IMR-90 (cell line): ENCODE results near the gene MAGI2. TPM values are rescaled to one million over a fixed set of nuclear protein-coding genes. Genes with fewer than 3 reads are reported as not detected.

ENCODE experiments used
- ATAC-seq: fragments of 200-7000 bp; cut with Tn5 transposase; 2 replicates; pipeline ENCODE4 v1.9.1; 2020; ENCODE audit warnings: low read depth, mild to moderate bottlenecking, moderate library complexity
- BruUV-seq: library from RNA; stranded (reverse); fragments of 400-500 nt; replicated peaks from 2 replicates; lab custom pipeline; 2021; lab: Mats Ljungman, UMichigan
- CTCF ChIA-PET: fragments of 300-600 bp; formaldehyde crosslinking; extraction: SDS; loops from one replicate; lab custom pipeline; 2021; ENCODE audit warnings: antibody characterized with exemption; lab: Yijun Ruan, JAX
- POLR2A ChIA-PET: fragments of 300-600 bp; sonication (Branson Sonifier 250); formaldehyde crosslinking; loops from one replicate; lab custom pipeline; 2022; ENCODE audit warnings: antibody characterized with exemption; ENCODE audit not compliant: unreplicated experiment; lab: Charles Lee
- DNase-seq: peaks from one replicate; pipeline ENCODE4 v3.0.0; 2013
- H2AFZ ChIP-seq: replicated peaks from 2 replicates; pipeline ENCODE3; 2013; ENCODE audit warnings: low read length, mild to moderate bottlenecking; ENCODE audit not compliant: poor library complexity
- H2AK5ac ChIP-seq: 2 replicates; pipeline ENCODE4 v1.6.1; 2013; ENCODE audit warnings: low read depth, low read length, inconsistent platforms
- H2AK9ac ChIP-seq: replicated peaks from 2 replicates; pipeline ENCODE3; 2013; ENCODE audit warnings: mild to moderate bottlenecking, low read depth, low read length, moderate library complexity; ENCODE audit not compliant: poor library complexity
- H2BK120ac ChIP-seq: 2 replicates; pipeline ENCODE4 v1.6.1; 2013; ENCODE audit warnings: low read depth, low read length, inconsistent platforms
- H2BK15ac ChIP-seq: 3 replicates; pipeline ENCODE4 v1.6.1; 2013; ENCODE audit warnings: low read depth, low read length, inconsistent platforms
- H2BK20ac ChIP-seq: 2 replicates; pipeline ENCODE4 v1.6.1; 2013; ENCODE audit warnings: low read depth, mild to moderate bottlenecking, inconsistent platforms, low read length, moderate library complexity
- H2BK5ac ChIP-seq: 2 replicates; pipeline ENCODE4 v1.6.1; 2013; ENCODE audit warnings: mild to moderate bottlenecking, low read depth, low read length, inconsistent platforms; ENCODE audit not compliant: poor library complexity, severe bottlenecking
- H3K14ac ChIP-seq: replicated peaks from 2 replicates; pipeline ENCODE4 v1.6.1; 2013; ENCODE audit warnings: low read depth, low read length, inconsistent platforms
- H3K18ac ChIP-seq: 2 replicates; pipeline ENCODE4 v1.6.1; 2013; ENCODE audit warnings: low read depth, low read length, control low read depth
- H3K23ac ChIP-seq: 2 replicates; pipeline ENCODE4 v1.6.1; 2013; ENCODE audit warnings: low read depth, low read length, inconsistent platforms
- H3K27ac ChIP-seq: 2 replicates; pipeline ENCODE4 v1.5.1; 2013; ENCODE audit warnings: mild to moderate bottlenecking, control low read depth, low read length; ENCODE audit not compliant: insufficient read depth
- H3K27me3 ChIP-seq: 2 replicates; pipeline ENCODE4 v1.6.1; 2013; ENCODE audit warnings: low read length; ENCODE audit not compliant: control insufficient read depth, insufficient read depth
- H3K36me3 ChIP-seq: 2 replicates; pipeline ENCODE4 v1.6.1; 2013; ENCODE audit warnings: low read length, mixed read lengths; ENCODE audit not compliant: control insufficient read depth, insufficient read depth
- H3K4ac ChIP-seq: 2 replicates; pipeline ENCODE4 v1.6.1; 2013; ENCODE audit warnings: low read depth, low read length, inconsistent platforms
- H3K4me1 ChIP-seq: 2 replicates; pipeline ENCODE4 v1.6.1; 2013; ENCODE audit warnings: low read length, mixed read lengths; ENCODE audit not compliant: control insufficient read depth, insufficient read depth
- H3K4me2 ChIP-seq: 2 replicates; pipeline ENCODE4 v1.6.1; 2013; ENCODE audit warnings: low read depth, mild to moderate bottlenecking, control low read depth, low read length, moderate library complexity
- H3K4me3 ChIP-seq: 2 replicates; pipeline ENCODE4 v1.5.1; 2013; ENCODE audit warnings: low read depth, mild to moderate bottlenecking, control low read depth, low read length, moderate library complexity; ENCODE audit not compliant: insufficient read depth
- H3K56ac ChIP-seq: 2 replicates; pipeline ENCODE4 v1.6.1; 2013; ENCODE audit warnings: low read length, inconsistent platforms; ENCODE audit not compliant: insufficient read depth; ENCODE audit errors: extremely low read depth
- H3K79me1 ChIP-seq, 2 experiments: 2 replicates each; pipeline ENCODE4 v1.6.1; 2013; ENCODE audit warnings: low read length in 2 of 2, inconsistent platforms in 1 of 2, low read depth in 1 of 2
- H3K9ac ChIP-seq: 2 replicates; pipeline ENCODE4 v1.6.1; 2013; ENCODE audit warnings: low read depth, low read length, control low read depth
- H3K9me1 ChIP-seq: 2 replicates; pipeline ENCODE4 v1.6.1; 2013; ENCODE audit warnings: low read length, inconsistent platforms; ENCODE audit not compliant: insufficient read depth
- H3K9me3 ChIP-seq: 2 replicates; pipeline ENCODE4 v1.6.1; 2013; ENCODE audit warnings: low read length; ENCODE audit not compliant: control insufficient read depth, insufficient read depth
- H4K20me1 ChIP-seq: 2 replicates; pipeline ENCODE4 v1.6.1; 2013; ENCODE audit warnings: low read length, inconsistent platforms; ENCODE audit not compliant: insufficient read depth
- H4K5ac ChIP-seq: 2 replicates; pipeline ENCODE4 v1.6.1; 2013; ENCODE audit warnings: mild to moderate bottlenecking, low read depth, low read length, control low read depth
- H4K8ac ChIP-seq, 2 experiments: 2 replicates each; pipeline ENCODE4 v1.6.1; 2013; ENCODE audit warnings: low read depth in 2 of 2, low read length in 2 of 2, control low read depth in 1 of 2, inconsistent platforms in 1 of 2
- H4K91ac ChIP-seq: 2 replicates; pipeline ENCODE4 v1.6.1; 2013; ENCODE audit warnings: low read depth, low read length, inconsistent platforms; ENCODE audit not compliant: insufficient read depth
- BHLHE40 ChIP-seq: fragments of 150-350 bp; IDR thresholded peaks from 2 replicates; pipeline ENCODE4 v1.6.1; 2016; ENCODE audit warnings: mild to moderate bottlenecking, low read depth, low read length
- CEBPB ChIP-seq: IDR thresholded peaks from 2 replicates; pipeline ENCODE4 v1.6.1; 2012; ENCODE audit warnings: low read depth, low read length, improper control_type of control experiment
- CTCF ChIP-seq: conservative IDR thresholded peaks from 2 replicates; pipeline ENCODE4 v1.5.1; 2012; ENCODE audit warnings: mild to moderate bottlenecking, low read depth, low read length, improper control_type of control experiment
- ELK1 ChIP-seq: fragments of 150-350 bp; IDR thresholded peaks from 2 replicates; pipeline ENCODE4 v1.6.1; 2016; ENCODE audit warnings: low read depth, mild to moderate bottlenecking, low read length, moderate library complexity, borderline replicate concordance
- NFE2L2 ChIP-seq: fragments of 150-350 bp; IDR thresholded peaks from 2 replicates; pipeline ENCODE4 v1.6.1; 2016; ENCODE audit warnings: low read depth, mild to moderate bottlenecking, low read length
- POLR2A ChIP-seq: IDR thresholded peaks from 2 replicates; pipeline ENCODE4 v1.6.1; 2012; ENCODE audit warnings: mild to moderate bottlenecking, low read depth, low read length
- RAD21 ChIP-seq: IDR thresholded peaks from 2 replicates; pipeline ENCODE4 v1.6.1; 2012; ENCODE audit warnings: low read length, improper control_type of control experiment
- RCOR1 ChIP-seq: IDR thresholded peaks from 2 replicates; pipeline ENCODE4 v1.6.1; 2012; ENCODE audit warnings: mild to moderate bottlenecking, low read length, improper control_type of control experiment; ENCODE audit not compliant: insufficient replicate concordance
- RFX5 ChIP-seq: IDR thresholded peaks from 2 replicates; pipeline ENCODE4 v1.8.0; 2012; ENCODE audit warnings: low read depth, mild to moderate bottlenecking, low read length, moderate library complexity
- USF2 ChIP-seq: fragments of 150-350 bp; IDR thresholded peaks from 2 replicates; pipeline ENCODE4 v1.6.1; 2017; ENCODE audit warnings: mild to moderate bottlenecking, antibody characterized with exemption, low read length, low read depth
- WGBS, 2 experiments: methylation state at CpG; one replicate each; pipeline versions ENCODE4 v1.1.5 to v1.1.7; 2013; ENCODE audit warnings: missing lambda C conversion rate in 2 of 2; ENCODE audit not compliant: insufficient read length in 1 of 2; ENCODE audit errors: extremely low coverage in 2 of 2; 5-methylcytosine and 5-hydroxymethylcytosine counted together
- dilution Hi-C: fragments of 300-500 bp; cut with HindIII; formaldehyde crosslinking; loops from one replicate; pipeline ENCODE4 v1.14.3; 2018; ENCODE audit warnings: low sequenced_read_pairs; ENCODE audit not compliant: unreplicated experiment
- in situ Hi-C: fragments of 300-500 bp; cut with MboI; formaldehyde crosslinking; loops from 3 replicates; pipeline ENCODE4 v1.14.3; 2019; ENCODE audit warnings: low sequenced_read_pairs, inconsistent platforms, mixed read lengths
- intact Hi-C: fragments of 100-400 bp; cut with micrococcal nuclease; formaldehyde crosslinking; loops from 2 replicates; pipeline ENCODE4 v1.10.0; 2022
- polyA plus RNA-seq, 3 experiments: library from polyadenylated mRNA; depleted of rRNA; stranded (reverse); fragments of >200 nt; gene quantifications; 2 replicates each; pipeline ENCODE4 v1.2.3, GENCODE V29; 2012; ENCODE audit warnings: low replicate concordance in 1 of 3
- total RNA-seq: library from RNA; depleted of rRNA; stranded (reverse); fragments of >200 nt; gene quantifications from 2 replicates; pipeline ENCODE4 v1.2.3, GENCODE V29; 2012

Gene MAGI2
- total and polyA plus RNA-seq, 2 of the 4 experiments (the other 2 are of a cell fraction) = 2.5 to 17.9 TPM

GRCh38 chr7:79124331-79124730 is 329.1 kb downstream of the MAGI2 start:
- Histone ChIP-seq H2BK5ac (no peak overlapping the region), H3K79me1 (peaks cover 0 to 6% of the 10 kb centered on the region in 2 experiments; a peak in 2 of 4 replicates), H3K56ac (no peak overlapping the region), H3K9me1 (no peaks in the 10 kb centered on the region), H4K5ac (no peak overlapping the region), H3K4me1 (no peaks in the 10 kb centered on the region), H3K14ac (no peak overlapping the region), H2AFZ (no peak overlapping the region), H3K9me3 (no peaks in the 10 kb centered on the region), H4K20me1 (no peaks in the 10 kb centered on the region), H3K27me3 (no peaks in the 10 kb centered on the region), H3K36me3 (no peaks in the 10 kb centered on the region), H2BK15ac (no peak overlapping the region), H2BK20ac (no peak overlapping the region), H4K91ac (no peak overlapping the region), H2AK9ac (no peak overlapping the region), H2AK5ac (no peak overlapping the region), H3K4me3 (no peak overlapping the region), H3K23ac (no peak overlapping the region), H4K8ac (no peak overlapping the region), H3K9ac (no peak overlapping the region), H3K4ac (no peak overlapping the region), H3K27ac (no peak overlapping the region), H3K4me2 (no peak overlapping the region), H2BK120ac (no peak overlapping the region), H3K18ac (no peak overlapping the region)
- no TSS peak for BruUV-seq
- TF ChIP-seq RAD21 (no peak), POLR2A (no peak), BHLHE40 (no peak), CEBPB (no peak), RCOR1 (no peak), CTCF (no peak), USF2 (no peak), RFX5 (no peak), ELK1 (no peak), NFE2L2 (no peak)
- POLR2A ChIA-PET = no interaction called here
- in situ Hi-C loops = no loop called here
- no peak for ATAC-seq
- dilution Hi-C loops = no loop called here
- no peak for DNase-seq
- WGBS, 2 experiments = no CpG with 5 or more reads among the region's 2 CpGs
- intact Hi-C loops = no loop called here
- CTCF ChIA-PET = no interaction called here
